Activated CD8-positive, alpha-beta T cell treated with anti-CD3 and anti-CD28 coated beads for 36 hours (primary cell): ENCODE data around the gene RFC1. TPM values are rescaled to one million over a fixed set of nuclear protein-coding genes. Genes with fewer than 3 reads are reported as not detected.
A peak's percentile ranks its signal among the peaks of the same experiment; 100 is the strongest.

Experiments used
- ATAC-seq: fragments of 200-7000 bp; cut with Tn5 transposase; one replicate; pipeline ENCODE4 v1.10.0; 2021; ENCODE audit warnings: mild to moderate bottlenecking, moderate library complexity
- CTCF ChIA-PET: fragments of 350-600 bp; sonication (Branson Sonifier 250); formaldehyde crosslinking; loops from one replicate; lab custom pipeline; 2021; ENCODE audit warnings: antibody characterized with exemption; lab: Charles Lee
- POLR2A ChIA-PET: fragments of 350-600 bp; sonication (Branson Sonifier 250); formaldehyde crosslinking; loops from one replicate; lab custom pipeline; 2021; ENCODE audit warnings: antibody characterized with exemption; lab: Charles Lee
- DNase-seq: peaks from one replicate; pipeline ENCODE4 v3.0.0-alpha.2; 2020
- H3K27ac Mint-ChIP-seq: one replicate; pipeline ENCODE4 v1.8.0; 2021; ENCODE audit warnings: mild to moderate bottlenecking, mixed read lengths
- H3K27me3 Mint-ChIP-seq: one replicate; pipeline ENCODE4 v1.8.0; 2021; ENCODE audit warnings: mixed read lengths
- H3K36me3 Mint-ChIP-seq: one replicate; pipeline ENCODE4 v1.8.0; 2021; ENCODE audit warnings: low read depth, mixed read lengths
- H3K4me1 Mint-ChIP-seq: one replicate; pipeline ENCODE4 v1.8.0; 2021; ENCODE audit warnings: low read depth, mixed read lengths
- H3K4me3 Mint-ChIP-seq: one replicate; pipeline ENCODE4 v1.8.0; 2021; ENCODE audit warnings: mild to moderate bottlenecking, moderate library complexity, mixed read lengths
- H3K9me3 Mint-ChIP-seq: one replicate; pipeline ENCODE4 v1.8.0; 2021; ENCODE audit warnings: mixed read lengths
- intact Hi-C: fragments of 100-400 bp; cut with micrococcal nuclease; formaldehyde crosslinking; loops from one replicate; pipeline ENCODE4 v1.10.0; 2022
- total RNA-seq, 2 experiments: library from RNA; stranded (reverse); gene quantifications; one replicate each; pipeline ENCODE4 v1.2.3, GENCODE V29; 2021
- TF ChIP-seq, protein P1 (sequence below): fragments of 200-600 bp; IDR thresholded peaks from one replicate; pipeline ENCODE4 v1.8.0; 2022; ENCODE audit warnings: antibody characterized with exemption, mild to moderate bottlenecking

RFC1 gene
- total RNA-seq, 2 experiments from 2014 or later = 108 to 114 TPM

DNA sequence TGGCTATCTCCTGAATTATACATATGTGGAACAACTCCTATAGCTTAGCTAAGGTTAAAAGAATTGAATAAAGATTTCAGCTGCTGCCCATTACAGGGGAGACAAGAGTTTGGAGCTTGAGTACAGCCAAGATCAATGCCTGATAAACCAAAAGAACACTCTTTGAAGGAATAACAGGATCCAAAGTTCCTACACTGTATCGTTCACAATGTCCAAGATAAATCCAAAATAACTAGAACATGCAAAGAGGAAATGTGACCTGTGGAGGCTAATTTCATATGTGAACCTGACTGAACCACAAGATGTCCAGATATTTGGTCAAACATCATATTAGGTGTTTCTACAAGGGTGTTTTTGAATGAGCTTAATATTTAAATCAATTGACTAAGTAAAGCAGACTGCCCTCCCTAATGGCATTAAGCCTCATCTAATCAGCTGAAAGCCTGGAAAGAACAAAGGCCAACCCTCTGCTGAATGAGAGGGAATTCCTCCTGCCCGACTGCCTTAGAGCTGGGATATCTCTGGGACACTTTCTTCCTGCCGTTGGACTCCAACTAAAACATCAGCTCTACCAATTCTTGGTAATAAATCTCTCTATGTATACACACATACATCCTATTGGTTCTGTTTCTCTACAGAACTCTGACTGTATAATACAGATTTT is 19.2 kb downstream of the RFC1 start:
- ChIA-PET POLR2A (interaction anchor here (1.0 to 1.7 kb wide), 4 partner anchors 12 to 111 kb away, joined by 4 to 6 read pairs (median 4); partner anchors contain the start of genes RFC1 and RPL9), CTCF (interaction anchor here (1.5 kb wide), 1 partner anchor 11 kb away, joined by 4 read pairs; no protein-coding TSS in a partner anchor)
- Mint-ChIP-seq H3K9me3 (peaks cover 10% of the 10 kb centered on the region), H3K4me3 (no peak overlapping the region), H3K36me3 (peaks cover 60% of the 10 kb centered on the region), H3K27ac (peak overlapping the region; percentile 84), H3K27me3 (no peaks in the 10 kb centered on the region), H3K4me1 (peaks cover 57% of the 10 kb centered on the region)
- TF ChIP-seq, protein P1, sequence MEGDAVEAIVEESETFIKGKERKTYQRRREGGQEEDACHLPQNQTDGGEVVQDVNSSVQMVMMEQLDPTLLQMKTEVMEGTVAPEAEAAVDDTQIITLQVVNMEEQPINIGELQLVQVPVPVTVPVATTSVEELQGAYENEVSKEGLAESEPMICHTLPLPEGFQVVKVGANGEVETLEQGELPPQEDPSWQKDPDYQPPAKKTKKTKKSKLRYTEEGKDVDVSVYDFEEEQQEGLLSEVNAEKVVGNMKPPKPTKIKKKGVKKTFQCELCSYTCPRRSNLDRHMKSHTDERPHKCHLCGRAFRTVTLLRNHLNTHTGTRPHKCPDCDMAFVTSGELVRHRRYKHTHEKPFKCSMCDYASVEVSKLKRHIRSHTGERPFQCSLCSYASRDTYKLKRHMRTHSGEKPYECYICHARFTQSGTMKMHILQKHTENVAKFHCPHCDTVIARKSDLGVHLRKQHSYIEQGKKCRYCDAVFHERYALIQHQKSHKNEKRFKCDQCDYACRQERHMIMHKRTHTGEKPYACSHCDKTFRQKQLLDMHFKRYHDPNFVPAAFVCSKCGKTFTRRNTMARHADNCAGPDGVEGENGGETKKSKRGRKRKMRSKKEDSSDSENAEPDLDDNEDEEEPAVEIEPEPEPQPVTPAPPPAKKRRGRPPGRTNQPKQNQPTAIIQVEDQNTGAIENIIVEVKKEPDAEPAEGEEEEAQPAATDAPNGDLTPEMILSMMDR = no peak
- intact Hi-C loops = no loop called here
- DNase-seq = no peak
- ATAC-seq = no peak

DNA sequence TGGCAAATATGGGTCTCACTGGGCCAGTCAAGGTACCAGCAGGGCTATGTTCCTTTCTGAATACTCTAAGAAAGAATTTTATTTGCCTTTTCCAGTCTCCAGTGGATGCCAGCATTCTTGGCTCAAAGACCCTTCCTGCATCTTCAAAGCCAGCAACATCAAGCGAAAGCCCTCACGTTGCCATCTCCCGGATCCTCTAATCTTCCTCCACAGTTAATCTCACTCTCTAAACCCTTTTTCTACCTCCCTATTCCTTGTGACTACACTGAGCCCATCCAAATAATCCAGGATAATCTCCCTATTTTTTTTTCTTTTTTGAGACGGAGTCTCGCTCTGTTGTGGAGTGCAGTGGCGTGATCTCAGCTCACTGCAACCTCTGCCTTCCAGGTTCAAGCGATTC is 23.4 kb downstream of the RFC1 start:
- peaks cover 54% of the 10 kb centered on the region for H3K4me1 Mint-ChIP-seq
- no peak for ATAC-seq
- CTCF ChIA-PET = no interaction called here

DNA sequence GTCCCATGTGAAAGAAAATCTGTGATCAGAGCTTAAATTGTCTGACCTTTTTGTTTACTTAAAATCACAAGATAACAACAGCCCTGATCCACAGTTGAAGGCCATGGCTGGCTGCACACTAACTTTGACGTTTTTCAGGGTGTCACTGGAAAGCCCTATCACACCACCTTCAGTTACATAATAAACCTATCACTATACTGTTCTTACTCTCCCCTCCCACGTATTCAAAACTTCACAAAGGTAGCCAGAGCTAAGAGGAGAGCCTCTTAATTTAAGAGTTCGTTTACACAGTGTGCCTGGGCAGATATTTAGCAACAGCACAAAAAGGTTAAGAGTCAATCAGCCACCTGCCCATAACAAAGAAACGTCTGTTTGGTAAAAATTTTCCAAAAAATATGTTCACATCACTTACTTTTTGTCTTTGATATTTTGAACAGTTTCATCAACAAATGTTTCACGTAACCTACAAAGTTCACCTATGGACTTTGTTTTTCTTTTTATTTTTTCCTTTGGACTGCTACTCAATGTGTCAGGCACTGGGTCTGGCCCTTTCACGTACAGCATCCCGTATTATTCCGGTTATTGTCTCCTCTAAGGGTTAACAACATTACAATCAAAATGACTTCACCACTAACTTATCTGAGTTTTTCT is 25.0 kb downstream of the RFC1 start:
- Mint-ChIP-seq H3K4me3 (no peak overlapping the region), H3K27me3 (no peaks in the 10 kb centered on the region), H3K4me1 (peaks cover 50% of the 10 kb centered on the region), H3K9me3 (no peaks in the 10 kb centered on the region), H3K27ac (peak overlapping the region; percentile 34), H3K36me3 (peaks cover 46% of the 10 kb centered on the region)
- CTCF ChIA-PET = no interaction called here
- TF ChIP-seq, protein P1 = no peak
- DNase-seq (no peak), ATAC-seq (peak; percentile 24)
- POLR2A ChIA-PET = interaction anchor here (1.0 to 1.8 kb wide), 4 partner anchors 12 to 65 kb away, joined by 3 to 6 read pairs (median 4); no protein-coding TSS in a partner anchor
- intact Hi-C loops = no loop called here

More for the DNA sequence above, 23.4 kb downstream of the RFC1 start:
- H3K9me3 Mint-ChIP-seq = peaks cover under 1% of the 10 kb centered on the region
- no peak overlapping the region for H3K27ac Mint-ChIP-seq
- intact Hi-C loops = no loop called here
- TF ChIP-seq, protein P1 = no peak
- peaks cover 51% of the 10 kb centered on the region for H3K36me3 Mint-ChIP-seq
- no peak for DNase-seq
- no peaks in the 10 kb centered on the region for H3K27me3 Mint-ChIP-seq
- no peak overlapping the region for H3K4me3 Mint-ChIP-seq
- POLR2A ChIA-PET = no interaction called here

- H3K27ac Mint-ChIP-seq = no peak overlapping the region
- DNase-seq = no peak
These were observed 26.2 kb downstream of the RFC1 start for GRCh38 chr4:39339968-39340367.

More at GRCh38 chr4:39339968-39340367, 26.2 kb downstream of the RFC1 start:
- Mint-ChIP-seq H3K4me3 (no peak overlapping the region), H3K9me3 (no peaks in the 10 kb centered on the region), H3K27me3 (no peaks in the 10 kb centered on the region), H3K4me1 (peaks cover 62% of the 10 kb centered on the region), H3K36me3 (peaks cover 44% of the 10 kb centered on the region)
- TF ChIP-seq, protein P1 = no peak
- CTCF ChIA-PET = no interaction called here
- POLR2A ChIA-PET = interaction anchor here (0.6 to 1.8 kb wide), 5 partner anchors 11 to 869 kb away, joined by 3 to 6 read pairs (median 3); no protein-coding TSS in a partner anchor
- no peak for ATAC-seq
- intact Hi-C loops = no loop called here
